ENCODE results near the gene PAX6.

- TF ChIP-seq CTCF (IDR thresholded peaks at IDR 0.05) (no peak), NR1H2 (CRISPR knock-in tag; IDR thresholded peaks at IDR 0.05) (no peak), SP1 (CRISPR knock-in tag; conservative IDR thresholded peaks at IDR 0.05) (no peak), FOXJ3 (CRISPR knock-in tag; IDR thresholded peaks at IDR 0.05; ENCODE audit: borderline replicate concordance) (no peak), CREB1 (CRISPR knock-in tag; IDR thresholded peaks at IDR 0.05) (no peak)
Observed at GRCh38 chr11:31828217-31828616, 17.1 kb upstream of the PAX6 start.

Measured in WTC11 (cell line).